ENCODE data around the gene B2M. TPM values are rescaled to one million over a fixed set of nuclear protein-coding genes. Genes with fewer than 3 reads are reported as not detected.

The B2M gene
- total RNA-seq: 1,012 TPM

GRCh38 chr15:44711096-44711742 lies at the start of gene B2M, which contains the start of gene PATL2:
TSS of gene B2M (plus strand) at chr15:44711517. CDS start at chr15:44711547, 30 bp downstream.
TSS of gene PATL2 (minus strand) at chr15:44711323. CDS start at chr15:44676490, 34,833 bp downstream.

DNA sequence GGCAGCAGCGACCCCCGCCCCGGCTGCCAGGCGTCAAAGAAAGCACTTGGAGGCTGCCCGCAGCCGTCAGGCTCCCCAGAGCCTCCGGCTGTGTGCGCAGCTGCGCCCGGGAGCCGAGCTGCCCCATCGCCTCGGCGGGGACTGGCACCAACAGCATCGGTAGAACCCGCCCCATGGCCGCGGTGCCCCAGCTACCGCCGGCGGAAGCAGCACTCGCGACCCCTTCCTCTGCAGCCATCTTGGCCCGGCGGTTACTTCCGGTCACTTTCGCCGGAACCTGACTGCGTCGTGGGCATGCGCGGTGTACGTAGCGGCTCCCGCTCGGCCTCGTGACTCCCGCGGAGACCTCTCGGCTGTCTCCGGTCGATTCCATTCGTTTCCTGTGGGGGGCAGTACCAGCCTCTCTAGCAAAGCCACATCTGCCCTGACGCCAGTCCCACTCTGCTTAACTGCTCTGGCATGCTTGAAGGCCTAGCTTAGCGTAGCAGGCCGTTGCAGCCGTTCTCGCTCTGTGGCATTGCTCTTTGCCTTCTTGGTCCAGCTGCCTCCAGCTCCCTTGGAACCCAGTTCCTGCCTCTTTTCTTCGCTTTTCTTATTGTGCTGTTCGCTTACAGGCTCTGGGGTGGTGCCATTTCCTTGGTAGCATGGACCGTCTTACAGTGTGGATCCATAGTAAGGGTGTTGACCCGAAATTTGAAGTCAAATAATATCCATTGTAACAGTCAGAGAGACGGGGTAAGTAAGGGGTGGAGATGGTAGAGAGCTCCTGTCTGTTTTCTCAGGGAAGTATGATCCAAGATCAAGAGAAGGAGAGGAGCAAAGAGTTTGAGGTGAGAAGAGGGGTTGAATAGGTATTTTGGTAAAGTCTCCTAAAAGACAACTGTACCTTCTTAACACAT lies 47.7 kb upstream of the B2M start, which contains the start of gene SPG11:
TSS of gene SPG11 (minus strand) at position 253 of the 899 bp plus-strand sequence. CDS start at position 238, 15 bp downstream.

DNA sequence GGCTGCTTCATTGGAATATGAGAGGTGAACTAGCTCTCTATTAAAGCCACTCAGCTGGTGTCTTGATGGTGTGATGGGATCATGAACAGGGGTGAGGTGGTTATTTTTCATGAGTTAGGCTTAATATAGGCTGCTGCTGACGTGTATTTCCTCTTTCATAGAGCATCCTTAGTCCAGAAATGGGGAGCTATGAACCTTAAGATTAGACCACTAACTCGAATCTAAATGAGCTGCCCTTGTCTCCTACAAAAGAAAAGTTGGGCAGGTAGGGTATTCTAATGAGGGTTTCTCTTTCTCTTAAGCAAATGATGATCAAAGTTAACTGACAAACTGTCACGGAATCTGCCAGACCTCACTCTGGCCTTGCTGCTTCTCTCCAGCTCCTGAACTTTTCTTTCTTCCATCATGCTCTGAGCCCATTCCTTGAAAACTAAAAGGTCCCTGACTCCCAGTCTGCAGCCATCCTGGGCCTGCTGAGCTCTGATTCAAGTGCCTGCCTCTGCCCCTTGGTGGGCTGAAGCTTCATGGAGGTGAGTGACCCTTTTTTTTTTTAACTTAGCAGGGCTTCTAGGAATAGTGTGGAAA lies 25.0 kb downstream of the B2M start, which contains the start of gene TRIM69:
TSS of gene TRIM69 (plus strand) at position 348 of the 585 bp plus-strand sequence. CDS start at position 525, 177 bp downstream.

Small RNA genes lying within 50 kb of the gene (small RNA-seq; reads per million reads assigned to genes)
- not detected for gene RF00019 (ENCODE audit: low replicate concordance)

Other genes starting within 250 kb of the B2M start
- 31.8 TPM for gene EIF3J, start 174.4 kb upstream of the B2M start, total RNA-seq
- 124 TPM for gene SPG11, start 47.9 kb upstream of the B2M start, total RNA-seq
- gene PATL2, start 194 bp upstream of the B2M start, total RNA-seq: 1.2 TPM
- gene TRIM69, start 25.0 kb downstream of the B2M start, total RNA-seq: 17.5 TPM
- not detected for gene TERB2, start 245.2 kb downstream of the B2M start, total RNA-seq